ENCODE data around the gene CDX4.

DNA sequence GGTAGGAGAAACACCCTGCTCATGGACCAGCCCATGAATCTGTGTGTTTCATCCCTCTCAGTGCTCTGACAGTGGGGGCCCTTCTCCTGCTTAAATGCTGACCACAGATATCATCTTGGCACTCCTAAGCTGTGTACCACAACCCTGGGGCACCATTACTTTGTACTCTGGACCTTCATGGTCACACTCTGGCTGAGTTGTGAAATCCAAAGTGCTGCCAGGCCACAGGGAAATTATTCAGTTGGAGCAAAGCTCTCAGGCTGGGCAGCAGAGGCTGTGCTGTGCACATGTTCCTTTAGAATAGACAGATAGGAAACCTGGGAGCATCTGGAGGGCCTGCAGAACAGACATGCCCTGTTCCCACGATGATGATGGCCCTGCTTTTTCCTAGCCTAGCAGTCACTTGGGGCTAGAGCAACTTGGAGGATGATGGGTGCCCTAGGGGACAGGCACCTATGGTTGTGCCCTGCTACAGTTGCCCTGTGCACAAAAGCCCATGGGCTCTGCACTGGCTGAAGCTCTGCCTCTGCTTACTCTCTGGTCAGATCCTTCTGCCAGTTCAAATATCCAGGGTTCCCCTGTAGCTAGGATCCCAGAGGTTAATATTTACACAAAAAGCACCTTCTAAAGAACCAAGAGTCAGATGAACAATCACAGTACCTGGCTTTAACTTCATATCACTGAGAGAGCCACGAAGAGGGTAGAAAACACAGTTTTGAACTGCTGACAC lies 48.5 kb upstream of the CDX4 start:
- TF ChIP-seq, protein P1, sequence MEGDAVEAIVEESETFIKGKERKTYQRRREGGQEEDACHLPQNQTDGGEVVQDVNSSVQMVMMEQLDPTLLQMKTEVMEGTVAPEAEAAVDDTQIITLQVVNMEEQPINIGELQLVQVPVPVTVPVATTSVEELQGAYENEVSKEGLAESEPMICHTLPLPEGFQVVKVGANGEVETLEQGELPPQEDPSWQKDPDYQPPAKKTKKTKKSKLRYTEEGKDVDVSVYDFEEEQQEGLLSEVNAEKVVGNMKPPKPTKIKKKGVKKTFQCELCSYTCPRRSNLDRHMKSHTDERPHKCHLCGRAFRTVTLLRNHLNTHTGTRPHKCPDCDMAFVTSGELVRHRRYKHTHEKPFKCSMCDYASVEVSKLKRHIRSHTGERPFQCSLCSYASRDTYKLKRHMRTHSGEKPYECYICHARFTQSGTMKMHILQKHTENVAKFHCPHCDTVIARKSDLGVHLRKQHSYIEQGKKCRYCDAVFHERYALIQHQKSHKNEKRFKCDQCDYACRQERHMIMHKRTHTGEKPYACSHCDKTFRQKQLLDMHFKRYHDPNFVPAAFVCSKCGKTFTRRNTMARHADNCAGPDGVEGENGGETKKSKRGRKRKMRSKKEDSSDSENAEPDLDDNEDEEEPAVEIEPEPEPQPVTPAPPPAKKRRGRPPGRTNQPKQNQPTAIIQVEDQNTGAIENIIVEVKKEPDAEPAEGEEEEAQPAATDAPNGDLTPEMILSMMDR (IDR thresholded peaks at IDR 0.05): no peak
- TF ChIP-seq SIN3A (IDR thresholded peaks at IDR 0.05; ENCODE audit: borderline replicate concordance, insufficient read depth, low read depth, low read length) (no peak), POLR2AphosphoS5 (IDR thresholded peaks at IDR 0.05; ENCODE audit: low read depth, low read length) (no peak), TCF7L2 (IDR thresholded peaks at IDR 0.05; ENCODE audit: low read depth, low read length) (no peak)
- TF ChIP-seq, protein P2, sequence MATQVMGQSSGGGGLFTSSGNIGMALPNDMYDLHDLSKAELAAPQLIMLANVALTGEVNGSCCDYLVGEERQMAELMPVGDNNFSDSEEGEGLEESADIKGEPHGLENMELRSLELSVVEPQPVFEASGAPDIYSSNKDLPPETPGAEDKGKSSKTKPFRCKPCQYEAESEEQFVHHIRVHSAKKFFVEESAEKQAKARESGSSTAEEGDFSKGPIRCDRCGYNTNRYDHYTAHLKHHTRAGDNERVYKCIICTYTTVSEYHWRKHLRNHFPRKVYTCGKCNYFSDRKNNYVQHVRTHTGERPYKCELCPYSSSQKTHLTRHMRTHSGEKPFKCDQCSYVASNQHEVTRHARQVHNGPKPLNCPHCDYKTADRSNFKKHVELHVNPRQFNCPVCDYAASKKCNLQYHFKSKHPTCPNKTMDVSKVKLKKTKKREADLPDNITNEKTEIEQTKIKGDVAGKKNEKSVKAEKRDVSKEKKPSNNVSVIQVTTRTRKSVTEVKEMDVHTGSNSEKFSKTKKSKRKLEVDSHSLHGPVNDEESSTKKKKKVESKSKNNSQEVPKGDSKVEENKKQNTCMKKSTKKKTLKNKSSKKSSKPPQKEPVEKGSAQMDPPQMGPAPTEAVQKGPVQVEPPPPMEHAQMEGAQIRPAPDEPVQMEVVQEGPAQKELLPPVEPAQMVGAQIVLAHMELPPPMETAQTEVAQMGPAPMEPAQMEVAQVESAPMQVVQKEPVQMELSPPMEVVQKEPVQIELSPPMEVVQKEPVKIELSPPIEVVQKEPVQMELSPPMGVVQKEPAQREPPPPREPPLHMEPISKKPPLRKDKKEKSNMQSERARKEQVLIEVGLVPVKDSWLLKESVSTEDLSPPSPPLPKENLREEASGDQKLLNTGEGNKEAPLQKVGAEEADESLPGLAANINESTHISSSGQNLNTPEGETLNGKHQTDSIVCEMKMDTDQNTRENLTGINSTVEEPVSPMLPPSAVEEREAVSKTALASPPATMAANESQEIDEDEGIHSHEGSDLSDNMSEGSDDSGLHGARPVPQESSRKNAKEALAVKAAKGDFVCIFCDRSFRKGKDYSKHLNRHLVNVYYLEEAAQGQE (IDR thresholded peaks at IDR 0.05; ENCODE audit: insufficient read depth in 1 of 2, low read depth in 2 of 2, low read length in 1 of 2): no peak
